NOMO-1 treated with DMSO at 0.1 percent for 48 hours (cell line): ENCODE results near the gene KHDRBS2.
"Not testable (repeated sequence)": the region's sequence is repeated elsewhere in the genome, so short reads cannot be mapped to it uniquely, and the experiment has no call there.

Experiments
- DNase-seq: peaks from one replicate; lab custom pipeline; 2025; ENCODE audit not compliant: unreplicated experiment; lab: John Stamatoyannopoulos, UW

Gene KHDRBS2

DNA sequence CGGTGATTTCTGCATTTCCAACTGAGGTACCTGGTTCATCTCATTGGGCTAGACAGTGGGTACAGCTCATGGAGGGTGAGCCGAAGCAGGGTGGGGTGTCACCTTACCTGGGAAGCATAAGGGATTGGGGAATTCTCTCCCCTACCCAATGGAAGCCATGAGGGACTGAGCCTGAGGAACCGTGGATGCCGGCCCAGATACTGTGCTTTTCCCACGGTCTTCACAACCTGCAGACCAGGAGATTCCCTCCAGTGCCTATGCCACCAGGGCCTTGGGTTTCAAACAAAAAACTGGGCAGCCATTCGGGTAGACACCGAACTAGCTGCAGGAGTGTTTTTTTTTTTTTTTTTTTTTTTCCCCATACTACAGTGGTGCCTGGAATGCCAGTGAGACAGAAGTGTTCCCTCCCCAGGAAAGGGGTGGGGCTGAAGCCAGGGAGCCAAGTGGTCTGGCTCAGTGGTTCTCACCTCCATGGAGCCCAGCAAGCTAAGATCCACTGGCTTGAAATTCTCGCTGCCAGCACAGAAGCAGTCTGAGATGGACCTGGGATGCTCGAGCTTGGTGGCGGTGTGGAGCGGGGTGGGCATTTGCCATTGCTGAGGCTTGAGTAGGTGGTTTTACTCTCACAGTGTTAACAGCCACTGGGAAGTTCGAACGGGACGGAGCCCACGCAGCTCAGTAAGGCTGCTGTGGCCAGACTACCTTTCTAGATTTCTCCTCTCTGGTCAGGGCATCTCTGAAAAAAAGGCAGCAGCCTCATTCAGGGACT lies 416.2 kb downstream of the KHDRBS2 start:
- DNase-seq: no peak

DNA sequence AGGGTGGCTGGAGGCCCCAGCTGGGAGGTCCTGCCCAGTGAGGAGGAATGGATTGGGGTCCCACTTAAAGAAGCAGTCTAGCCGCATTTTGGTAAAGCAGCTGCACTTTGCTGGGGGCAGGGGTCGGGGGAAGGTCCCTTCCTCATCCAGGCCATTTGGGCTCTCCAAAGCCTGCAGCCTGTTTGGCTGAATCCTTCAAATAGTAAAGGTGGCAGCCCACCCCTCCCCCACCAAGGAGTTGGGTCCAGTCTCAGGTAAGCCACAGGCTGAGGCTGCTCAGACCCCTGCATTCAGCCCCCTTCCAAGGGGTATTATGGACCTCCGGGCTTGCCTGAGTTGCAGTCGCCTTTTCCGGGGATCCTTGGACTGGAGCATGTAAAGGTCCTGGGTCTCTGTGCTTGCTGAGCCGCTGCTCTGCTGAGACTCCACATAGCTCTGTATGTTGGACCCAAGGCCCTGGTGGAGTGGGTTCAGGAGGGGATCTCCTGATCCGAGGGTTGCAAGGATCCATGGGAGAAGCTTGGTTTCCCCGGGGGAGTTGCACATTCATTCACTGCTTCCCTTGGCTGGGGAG lies 417.4 kb downstream of the KHDRBS2 start:
- no peak for DNase-seq

DNA sequence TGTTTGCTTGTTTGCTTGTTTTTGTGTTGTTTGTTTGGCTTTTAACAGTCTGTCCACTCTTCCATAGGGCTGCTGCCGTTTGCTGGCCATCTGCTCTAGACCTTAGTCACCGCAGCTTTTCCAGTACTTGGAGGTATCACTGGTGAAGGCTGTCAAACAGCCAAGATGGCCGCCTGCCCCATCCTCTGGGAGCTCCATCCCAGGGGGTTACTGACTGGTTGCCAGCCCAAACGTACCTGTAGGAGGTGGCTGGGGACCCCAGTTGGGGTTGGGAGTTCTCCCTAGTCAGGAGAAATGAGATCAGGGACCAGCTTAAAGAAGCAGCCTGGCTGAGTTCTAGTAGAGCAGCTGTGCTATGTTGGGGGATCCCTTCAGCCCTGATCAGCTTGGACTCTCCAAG lies 418.4 kb downstream of the KHDRBS2 start:
- DNase-seq: no peak

DNA sequence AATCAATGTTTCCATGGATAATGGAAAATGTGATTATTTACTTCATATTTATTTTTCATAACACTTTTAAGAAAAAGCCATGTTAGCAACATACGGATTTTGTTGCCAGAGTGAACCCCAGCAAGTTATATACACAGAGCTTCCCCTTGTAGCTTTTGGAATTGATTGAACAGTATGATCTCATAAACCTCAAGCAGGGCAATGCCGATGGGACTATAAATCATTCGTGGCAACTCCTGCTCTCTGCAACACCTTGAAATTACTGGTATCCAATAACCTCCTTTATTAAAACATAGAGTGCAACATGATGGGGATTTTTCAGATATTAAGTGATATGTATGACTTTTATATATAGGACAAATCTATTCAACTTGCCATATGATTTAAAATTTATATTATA lies 428.5 kb downstream of the KHDRBS2 start:
- DNase-seq: no peak

DNA sequence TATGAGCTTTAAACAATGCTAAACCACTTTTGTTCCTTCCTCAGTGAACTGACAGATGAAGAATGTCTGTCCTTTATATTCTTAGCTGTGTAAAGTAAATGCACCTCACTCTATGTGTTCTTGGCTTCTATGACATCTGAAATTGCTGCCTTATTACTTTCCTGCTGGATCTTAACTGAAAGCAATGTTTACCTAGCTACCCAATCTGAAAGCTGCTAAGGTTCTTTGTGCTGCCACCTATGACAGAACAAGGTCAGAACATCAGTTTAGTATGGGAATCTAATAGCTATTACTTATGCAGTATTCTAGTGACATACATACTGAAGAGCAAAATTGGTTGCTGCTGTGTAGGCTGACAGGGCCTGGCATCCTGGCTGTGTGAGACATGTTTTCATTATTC lies 444.1 kb downstream of the KHDRBS2 start:
- no peak for DNase-seq

DNA sequence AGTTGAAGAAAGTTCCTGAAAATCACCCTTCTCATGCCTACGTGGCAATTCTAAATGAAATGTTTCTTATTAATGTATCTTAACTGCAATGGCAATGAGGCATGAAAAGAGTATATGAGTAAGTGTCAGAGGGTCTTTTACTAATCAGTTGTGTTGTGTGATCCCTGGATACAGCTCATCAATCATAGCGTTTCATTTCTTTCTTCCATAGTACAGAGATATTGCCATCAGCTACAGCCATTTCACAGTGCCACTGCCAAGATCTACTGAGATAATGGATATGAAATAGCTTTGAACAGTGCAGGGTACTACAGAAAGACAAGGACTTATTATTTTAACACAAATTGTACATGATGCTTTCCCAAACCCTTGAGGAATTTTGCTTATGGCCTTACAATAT lies 450.8 kb downstream of the KHDRBS2 start:
- DNase-seq: no peak

DNA sequence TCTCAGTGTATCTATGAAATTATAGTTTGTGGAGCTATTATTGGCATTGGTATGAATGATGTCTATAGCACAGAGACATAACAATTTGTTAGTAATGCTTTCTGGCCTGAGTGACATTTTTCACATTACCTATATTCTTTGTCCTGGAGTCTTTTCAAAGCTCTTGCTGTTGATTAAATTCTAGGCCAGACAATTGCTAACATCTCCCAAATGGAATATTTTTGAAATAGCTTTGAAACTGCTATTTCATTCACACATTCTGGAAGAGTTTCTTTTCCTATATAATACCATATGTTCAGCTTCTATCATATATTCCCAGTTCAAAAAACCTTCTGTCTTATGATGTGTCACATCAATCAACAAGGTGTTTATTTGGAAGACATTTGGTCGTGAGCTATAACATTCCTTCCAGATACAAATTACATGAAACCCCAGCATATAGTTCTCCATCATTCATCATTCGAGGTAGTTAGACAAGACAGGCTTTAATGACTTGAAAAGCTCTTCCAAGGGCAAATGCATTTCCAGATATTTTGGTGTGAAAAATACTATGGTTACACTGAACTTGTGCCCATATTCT lies 452.8 kb downstream of the KHDRBS2 start:
- no peak for DNase-seq

DNA sequence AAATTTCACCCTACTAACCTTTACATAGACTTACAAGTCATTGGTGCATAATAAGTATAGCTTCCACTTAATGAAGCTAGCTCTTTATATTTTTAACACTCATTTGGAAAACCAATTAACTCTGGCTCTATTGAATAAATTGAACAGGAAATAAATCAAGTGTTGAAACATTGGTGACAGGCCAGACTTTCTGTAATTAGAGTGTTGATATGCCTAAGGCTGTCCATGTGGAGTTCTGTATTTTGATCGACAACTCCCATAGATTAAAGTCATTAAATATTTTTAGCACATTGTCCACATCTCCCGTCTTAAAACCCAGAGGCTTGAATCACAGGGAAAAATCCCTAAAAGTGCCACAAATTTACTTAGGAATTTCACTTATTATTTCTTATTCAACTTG lies 468.3 kb downstream of the KHDRBS2 start:
- no peak for DNase-seq

DNA sequence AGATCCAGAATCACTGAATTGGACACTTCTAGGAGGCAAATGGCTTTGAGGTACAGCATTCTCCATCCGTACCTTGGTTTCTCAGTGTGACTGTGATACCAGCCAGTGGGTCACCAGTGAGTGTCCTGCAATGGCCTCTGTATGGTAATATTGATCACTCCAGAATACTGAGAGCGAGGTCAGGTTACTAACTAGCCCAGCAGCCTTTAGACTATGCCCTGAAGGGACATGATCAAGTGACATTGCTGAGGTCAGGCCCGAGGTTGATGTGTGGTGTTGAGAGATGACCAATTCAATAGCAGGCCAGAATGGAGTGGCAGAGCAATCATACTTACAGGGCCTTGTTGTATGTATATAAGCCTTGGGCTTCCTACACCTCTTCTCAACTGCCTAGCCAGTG lies 476.0 kb downstream of the KHDRBS2 start:
- no peak for DNase-seq

DNA sequence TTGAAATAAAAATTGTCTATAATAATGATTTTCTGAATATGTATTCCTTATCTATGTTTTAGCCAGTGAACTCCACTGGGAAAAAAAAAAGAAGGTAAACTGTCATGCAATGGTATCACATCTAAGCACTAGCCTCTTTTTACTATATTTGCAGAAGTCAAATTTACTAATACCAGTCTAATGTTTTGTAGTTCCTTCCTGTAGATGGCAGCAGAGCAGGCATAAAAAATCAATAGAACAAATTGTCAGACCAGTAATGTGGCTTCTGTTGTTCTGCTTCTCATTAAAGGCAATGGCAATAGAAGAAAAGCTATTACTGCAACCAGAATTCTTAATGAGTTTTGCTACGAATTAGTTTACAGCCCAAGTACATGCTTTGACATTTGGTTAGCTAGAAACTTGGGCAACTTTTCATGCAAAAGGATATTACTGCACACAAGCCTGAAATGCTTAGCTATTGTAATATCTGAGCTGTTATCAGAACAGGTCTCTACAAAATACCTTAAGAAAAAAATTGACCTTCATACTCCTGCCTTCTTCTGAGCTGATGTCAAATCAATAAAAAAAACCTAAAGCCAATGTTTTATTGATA lies 476.9 kb downstream of the KHDRBS2 start:
- peak; percentile 33 for DNase-seq

DNA sequence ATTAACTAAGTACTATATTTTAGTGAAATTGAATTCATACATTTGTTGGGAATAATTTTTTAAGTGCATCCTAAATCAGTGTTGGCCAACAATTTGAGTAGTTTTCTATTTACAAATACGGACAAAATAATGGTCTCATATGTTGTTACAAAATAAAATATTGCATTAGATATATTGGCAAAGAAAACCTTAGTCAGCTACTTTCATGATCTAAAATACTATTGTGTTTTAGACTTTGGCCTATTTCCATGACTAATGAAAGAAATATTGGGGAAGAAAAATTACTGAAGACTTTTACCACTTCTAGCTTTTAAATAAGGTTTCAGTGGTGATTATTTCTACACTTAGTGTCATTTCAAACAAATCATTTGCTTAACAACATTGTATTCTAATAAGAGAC lies 498.0 kb downstream of the KHDRBS2 start:
- no peak for DNase-seq

DNA sequence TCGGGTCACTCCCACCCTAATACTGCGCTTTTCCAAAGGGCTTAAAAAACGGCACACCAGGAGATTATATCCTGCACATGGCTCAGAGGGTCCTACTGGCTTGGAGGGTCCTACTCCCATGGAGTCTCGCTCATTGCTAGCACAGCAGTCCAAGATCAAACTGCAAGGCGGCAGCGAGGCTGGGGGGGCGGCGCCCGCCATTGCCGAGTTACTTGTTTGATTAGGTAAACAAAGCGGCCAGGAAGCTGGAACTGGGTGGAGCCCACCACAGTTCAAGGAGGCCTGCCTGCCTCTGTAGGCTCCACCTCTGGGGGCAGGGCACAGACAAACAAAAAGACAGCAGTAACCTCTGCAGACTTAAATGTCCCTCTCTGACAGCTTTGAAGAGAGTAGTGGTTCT lies 516.6 kb downstream of the KHDRBS2 start:
- not testable (repeated sequence) for DNase-seq

DNA sequence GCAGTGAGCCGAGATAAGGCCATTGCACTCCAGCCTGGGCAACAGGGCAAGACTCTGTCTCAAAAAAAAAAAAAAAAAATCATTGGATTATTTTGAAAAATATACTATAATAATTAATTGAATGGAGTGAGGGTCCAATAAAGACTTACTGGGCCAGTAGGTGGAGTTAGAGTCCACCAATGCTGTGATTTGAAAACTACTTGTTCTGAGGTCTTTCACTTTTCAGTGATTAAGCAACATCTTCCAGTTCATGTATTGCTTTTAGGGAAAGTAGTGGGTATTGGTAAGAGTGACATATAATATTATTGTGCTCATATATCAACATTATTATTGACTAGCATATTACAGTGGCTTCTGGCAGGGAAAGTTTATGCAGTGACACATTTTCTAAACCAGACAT lies 530.3 kb downstream of the KHDRBS2 start:
- DNase-seq: no peak

DNA sequence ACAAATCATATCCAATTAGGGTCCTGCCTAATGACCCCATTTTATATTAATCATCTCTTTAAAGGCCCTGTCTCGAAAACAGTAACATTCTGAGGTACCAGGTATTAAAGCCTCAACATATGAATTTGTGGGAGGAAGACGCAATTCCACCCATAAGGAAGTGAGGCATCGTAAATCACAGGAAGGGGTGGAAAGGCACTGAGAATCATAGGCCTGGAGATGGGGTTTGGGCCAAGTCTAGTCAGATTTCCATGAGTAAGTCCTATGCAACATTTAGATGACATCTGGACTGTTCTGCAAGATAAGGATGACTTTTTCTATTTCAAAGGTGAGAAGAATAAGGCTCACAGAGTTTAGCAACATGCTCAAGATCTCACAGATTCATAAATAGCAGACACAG lies 534.0 kb downstream of the KHDRBS2 start:
- no peak for DNase-seq

DNA sequence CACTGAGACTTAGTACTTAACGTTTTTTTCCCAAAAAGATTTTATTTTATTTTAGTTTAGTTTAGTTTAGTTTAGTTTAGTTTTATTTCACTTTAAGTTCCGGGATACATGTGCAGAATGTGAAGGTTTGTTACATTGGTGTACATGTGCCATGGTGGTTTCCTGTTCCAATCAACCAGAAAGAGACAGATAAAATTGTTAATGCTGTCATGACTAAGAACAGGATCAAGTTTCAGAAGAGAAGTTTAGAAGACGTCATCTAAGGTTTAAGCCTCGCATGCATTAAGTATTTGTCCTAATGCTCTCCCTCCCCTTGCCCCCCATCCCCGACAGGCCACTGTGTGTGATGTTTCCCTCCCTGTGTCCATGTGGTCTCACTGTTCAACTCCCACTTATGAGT lies 540.0 kb downstream of the KHDRBS2 start:
- DNase-seq: no peak

DNA sequence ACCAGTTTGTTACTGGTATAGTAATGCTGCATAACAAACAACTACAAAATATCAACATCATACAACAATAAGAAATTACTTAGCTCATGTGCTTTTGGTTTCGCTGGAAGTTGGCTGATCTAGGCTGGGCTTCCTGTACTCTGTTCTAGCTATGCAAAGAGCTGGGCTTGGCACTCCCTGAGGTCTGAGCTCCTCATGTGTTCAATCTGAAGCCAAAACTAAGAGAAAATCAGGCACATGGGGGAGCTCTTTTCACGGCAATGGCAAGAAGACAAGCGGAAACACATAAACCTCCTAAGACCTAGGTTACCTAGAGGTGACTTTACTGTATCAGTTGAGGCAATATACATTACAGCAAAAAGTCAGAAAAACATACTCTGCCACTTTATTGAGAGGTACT lies 574.2 kb downstream of the KHDRBS2 start:
- no peak for DNase-seq

DNA sequence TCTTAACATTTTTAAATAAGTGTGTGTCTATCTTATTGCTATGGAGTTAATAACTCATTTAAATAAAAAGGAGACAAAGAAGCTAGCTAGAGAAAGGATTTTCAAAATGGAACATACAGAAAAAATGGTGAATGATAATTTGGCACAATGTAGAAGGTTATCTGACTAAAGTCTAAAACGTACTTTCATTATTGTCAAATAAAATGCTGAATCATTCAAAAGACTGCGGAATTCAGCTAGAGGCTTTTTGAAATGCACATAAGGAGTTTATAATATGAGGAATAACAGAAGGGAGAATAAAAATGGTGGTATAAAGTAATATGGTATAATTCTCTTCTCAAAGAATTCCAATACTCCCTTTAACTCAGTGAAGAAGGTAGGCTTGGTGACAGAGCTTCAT lies 597.9 kb downstream of the KHDRBS2 start:
- no peak for DNase-seq

DNA sequence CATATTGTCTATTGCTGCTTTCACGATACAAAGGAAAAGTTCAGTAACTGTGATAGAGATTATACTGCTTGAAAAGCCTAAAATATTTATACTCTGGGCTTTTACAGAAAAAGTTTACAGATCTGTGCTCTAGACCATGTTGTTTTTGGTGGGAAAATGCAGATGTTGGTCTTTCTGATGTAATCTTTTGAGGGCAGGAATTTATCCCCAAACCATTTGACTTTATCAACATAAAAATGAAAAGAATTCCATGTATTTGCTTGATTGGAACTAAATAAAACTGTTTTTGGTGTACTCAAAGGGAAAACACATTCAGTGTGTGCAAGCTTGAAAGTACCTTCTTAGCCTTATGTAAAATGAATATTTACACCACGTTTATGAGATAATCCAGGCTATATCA lies 603.5 kb downstream of the KHDRBS2 start:
- DNase-seq: no peak

DNA sequence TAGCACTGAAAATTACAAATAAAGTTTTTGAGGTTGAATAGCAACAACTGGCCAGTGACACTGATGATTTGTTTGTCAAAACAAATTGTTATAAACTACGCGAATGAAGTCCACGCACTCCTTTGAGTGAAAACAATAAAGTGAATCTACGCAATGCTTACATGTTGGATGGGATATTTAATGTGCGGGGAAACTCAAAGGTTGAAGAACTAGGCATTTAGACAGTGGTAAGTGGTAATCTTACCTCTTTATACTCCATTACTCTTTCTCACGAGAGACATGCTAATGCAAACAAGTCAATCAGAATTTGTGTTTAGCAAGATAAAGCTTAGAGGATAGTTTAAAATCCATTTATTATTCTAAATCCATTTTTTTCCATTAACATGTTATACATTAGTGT lies 606.4 kb downstream of the KHDRBS2 start:
- DNase-seq: no peak

DNA sequence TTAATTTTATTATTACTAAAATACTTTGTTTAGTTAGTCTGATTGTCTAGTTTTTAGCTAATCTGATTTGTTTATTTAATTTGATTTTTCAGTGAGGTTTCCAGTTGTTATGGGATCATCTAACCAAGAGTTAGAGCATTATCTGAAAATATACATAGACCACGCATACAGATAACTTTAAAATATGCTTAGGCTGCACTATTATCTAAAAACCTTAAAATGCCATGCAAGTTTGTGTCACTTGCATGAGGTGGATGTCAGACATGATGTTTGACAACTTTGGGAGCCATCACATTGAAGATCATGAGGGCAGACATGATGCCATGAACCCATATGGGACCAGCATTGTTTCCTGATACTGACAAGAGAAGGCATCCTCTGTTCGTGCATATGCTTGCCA lies 610.3 kb downstream of the KHDRBS2 start:
- no peak for DNase-seq

DNA sequence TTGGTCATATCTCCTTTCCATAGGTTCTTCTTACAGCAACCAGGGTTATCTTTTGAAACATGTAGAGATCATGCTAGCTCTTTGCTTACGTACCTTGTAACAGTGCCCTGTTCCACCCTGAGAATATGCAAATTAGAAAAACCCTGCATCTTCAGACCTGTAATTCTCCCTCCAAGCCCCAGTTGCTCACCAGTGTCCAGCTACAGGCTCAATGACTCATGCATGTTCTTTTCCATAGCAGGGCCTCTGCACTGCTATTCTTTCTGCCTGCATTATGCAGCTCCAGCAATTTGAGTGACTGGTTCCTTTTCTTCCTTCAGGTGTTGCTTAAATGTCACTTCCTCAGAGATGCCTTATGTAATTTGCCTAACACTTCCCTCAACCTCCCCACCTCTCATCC lies 636.2 kb downstream of the KHDRBS2 start:
- DNase-seq: no peak

DNA sequence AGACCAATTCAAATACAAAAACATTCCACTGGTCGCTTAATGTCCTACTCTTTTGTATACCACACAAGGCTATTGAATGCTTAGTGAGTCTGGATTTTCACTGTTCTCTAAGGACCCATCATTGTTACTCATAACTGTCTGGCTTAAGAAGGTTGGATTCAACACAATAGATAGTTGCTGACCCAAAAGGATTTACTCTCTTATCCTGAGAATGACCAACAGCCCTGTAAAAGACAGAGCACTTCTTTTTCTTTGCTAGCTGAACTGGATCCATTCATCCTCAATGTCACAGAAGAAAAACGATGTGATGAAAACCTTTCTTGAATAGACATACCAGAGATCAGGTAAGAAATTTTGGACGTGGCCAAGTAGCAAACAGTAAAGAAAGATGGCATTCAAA lies 645.6 kb downstream of the KHDRBS2 start:
- no peak for DNase-seq
